SK-N-DZ (cell line): ENCODE data around the gene ARHGAP4.
A peak's percentile ranks its signal among the peaks of the same experiment; 100 is the strongest.

ENCODE experiments used
- DNase-seq: peaks from one replicate; pipeline ENCODE4 v3.0.0-alpha.2; 2015; ENCODE audit warnings: low spot score

The ARHGAP4 gene

GRCh38 chrX:153882086-153882498 is 44.0 kb downstream of the ARHGAP4 start:
- DNase-seq = no peak

GRCh38 chrX:153881281-153881680 is 44.8 kb downstream of the ARHGAP4 start:
- DNase-seq = no peak

DNA sequence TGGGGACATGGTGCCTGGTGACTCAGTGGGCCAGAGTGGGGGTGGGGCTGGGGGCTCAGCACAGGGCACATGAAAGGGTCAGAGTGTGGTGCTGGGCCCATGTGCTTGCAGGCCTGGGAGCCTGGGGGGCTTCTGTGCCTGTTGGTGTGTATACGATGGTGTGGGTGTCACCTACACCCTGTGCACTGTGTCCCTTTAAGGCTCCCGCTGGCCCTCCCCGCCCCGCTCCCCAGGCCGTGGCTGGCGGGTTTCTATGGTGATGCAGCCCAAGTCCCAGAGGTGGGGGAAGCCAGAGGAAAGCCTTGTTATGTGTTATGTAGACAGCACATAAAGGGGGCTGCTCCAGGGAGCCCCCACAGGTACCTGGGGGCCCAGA is 45.6 kb downstream of the ARHGAP4 start:
- DNase-seq = no peak

DNA sequence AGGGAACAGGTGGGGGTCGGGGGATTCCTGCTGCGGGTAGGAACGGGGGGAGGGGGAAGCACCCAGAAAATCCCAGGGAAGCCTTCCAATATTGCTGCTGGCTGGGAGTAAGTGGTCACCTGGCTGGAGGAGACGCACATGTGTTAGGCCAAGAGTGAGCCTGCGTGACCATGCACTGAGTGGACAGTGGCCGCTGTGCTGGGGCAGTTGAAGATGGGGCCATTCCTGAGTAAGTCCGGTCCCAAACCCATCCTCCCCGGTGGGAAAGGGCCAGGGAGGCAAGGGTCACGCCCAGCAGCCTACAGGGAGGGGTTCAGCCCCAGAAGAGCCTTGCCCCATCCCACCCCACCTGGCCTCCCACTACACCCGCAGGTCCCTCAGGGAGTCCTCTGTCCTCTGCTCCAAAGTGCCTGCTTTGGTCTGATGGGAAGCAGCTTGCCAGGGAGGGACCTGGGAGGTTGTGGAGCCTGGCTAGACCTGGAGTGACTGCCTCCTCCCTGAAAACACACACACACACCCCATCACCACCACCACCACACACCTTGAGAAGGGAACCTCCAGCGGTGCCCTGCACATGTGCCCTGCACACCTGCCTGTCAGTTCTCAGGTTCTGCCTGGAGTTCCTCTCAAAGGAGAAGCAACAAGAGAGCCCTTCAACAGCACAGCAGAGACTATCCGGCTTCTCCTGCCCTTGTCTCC is 46.2 kb downstream of the ARHGAP4 start:
- no peak for DNase-seq

DNA sequence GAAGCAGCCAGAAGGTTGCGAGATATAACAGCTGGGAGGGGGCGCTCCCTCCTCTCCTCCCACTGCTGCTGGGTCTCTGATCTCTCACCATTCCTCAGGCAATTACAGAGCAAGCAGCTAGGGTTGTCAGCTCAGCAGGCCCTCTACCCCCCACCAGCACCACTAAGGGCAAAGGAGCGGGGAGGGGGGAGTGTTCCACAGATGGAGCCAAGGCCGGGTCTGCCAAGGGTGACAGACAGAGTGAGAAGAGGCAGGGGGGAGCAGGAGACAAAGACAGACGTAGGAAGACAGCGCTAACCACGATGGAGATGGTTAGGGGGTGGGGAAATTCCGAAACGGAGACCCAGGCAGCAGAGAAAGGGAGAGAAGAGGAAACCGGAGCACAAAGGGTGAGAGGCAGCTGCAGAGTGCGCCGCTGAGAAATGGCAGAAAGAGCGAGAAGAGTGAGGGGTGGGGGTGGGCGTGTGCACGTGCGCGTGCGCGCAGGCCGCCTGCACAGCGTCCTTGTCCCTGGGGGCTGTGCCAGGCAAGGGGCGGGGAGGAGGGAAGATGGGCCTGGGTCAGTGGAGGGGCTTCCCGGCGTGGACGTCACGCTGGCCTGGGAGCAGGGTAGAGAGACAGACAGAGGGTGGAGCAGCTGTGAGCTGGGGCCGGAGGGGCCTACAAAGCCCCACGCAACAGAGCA is 47.0 kb downstream of the ARHGAP4 start:
- peak; percentile 75 for DNase-seq

DNA sequence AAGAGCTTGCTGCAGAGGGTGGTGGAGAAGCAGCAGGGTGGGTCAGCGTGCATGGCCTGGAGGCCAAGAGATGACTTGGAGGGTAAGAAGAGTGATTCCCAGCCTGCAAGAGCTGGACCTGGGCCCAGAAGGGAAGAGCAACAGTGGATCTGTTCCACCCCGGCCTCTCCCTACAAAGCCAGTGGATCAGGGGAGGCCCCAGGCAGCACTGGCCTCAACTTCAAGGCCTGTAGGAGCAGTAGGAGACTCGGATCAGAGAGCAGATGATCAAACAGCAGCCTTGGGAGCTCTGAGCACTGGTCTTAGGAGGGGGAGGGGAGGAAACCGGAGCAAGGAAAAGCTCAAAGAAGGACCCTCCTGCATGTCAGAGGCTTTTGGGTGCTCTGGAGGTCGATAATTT is 47.7 kb downstream of the ARHGAP4 start:
- no peak for DNase-seq

DNA sequence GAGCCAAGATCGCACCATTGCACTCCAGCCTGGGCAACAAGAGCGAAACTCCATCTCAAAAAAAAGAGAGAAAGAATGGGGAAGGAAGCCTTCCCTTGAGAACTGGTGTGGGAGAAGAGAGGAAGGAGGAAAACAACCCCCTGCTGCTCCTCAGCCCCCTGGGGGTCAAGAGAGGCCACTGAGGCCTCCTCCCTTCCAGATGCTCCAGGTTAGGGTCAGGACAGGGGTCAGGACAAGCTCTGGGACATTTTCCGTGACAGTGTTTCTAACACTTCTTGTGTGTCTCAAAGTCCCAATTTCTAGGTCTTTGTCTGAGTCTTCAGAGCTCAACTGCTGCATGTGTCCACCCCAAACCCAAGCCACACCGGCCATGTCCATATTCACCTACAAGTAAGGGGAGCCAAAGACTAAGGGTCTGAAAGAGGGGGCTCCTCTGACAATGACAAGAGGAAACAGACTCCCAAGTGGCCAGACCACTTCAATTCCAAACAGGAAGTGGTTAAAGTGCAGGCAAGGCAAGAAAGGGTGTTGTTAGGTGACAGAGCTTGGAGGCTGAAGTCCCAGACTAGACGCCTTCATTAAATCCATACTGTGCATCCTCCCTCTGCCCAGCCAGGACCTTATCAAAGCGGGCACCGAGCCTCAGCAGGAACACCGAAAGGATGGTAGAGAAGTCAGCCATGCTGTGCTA is 48.3 kb downstream of the ARHGAP4 start:
- no peak for DNase-seq

DNA sequence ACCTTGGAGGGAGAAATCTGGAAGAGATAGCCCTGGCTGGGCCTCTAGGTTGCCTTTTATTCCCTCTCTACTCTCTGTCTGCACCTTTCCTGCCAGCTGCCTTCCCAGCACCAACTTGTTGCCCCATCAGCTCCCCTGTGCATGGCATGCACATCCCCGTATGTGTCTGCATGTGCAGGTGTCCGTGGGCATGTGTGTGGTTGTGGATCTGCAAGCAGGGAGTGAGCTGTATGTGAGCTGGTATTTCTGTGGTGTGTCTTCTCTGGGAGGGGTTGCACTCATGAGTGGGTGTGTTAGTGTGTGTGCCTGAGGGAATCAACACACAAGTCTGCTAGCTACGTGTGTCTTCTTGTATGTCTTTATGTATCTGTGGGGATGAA is 50.0 kb downstream of the ARHGAP4 start:
- no peak for DNase-seq

- no peak for DNase-seq
Measured at GRCh38 chrX:153875391-153876111, 50.5 kb downstream of the ARHGAP4 start.

GRCh38 chrX:153874366-153875125 is 51.5 kb downstream of the ARHGAP4 start:
- no peak for DNase-seq

GRCh38 chrX:153874085-153874365 is 52.0 kb downstream of the ARHGAP4 start:
- no peak for DNase-seq

- peak; percentile 94 for DNase-seq
Measured at GRCh38 chrX:153873282-153874084, 52.6 kb downstream of the ARHGAP4 start.

DNA sequence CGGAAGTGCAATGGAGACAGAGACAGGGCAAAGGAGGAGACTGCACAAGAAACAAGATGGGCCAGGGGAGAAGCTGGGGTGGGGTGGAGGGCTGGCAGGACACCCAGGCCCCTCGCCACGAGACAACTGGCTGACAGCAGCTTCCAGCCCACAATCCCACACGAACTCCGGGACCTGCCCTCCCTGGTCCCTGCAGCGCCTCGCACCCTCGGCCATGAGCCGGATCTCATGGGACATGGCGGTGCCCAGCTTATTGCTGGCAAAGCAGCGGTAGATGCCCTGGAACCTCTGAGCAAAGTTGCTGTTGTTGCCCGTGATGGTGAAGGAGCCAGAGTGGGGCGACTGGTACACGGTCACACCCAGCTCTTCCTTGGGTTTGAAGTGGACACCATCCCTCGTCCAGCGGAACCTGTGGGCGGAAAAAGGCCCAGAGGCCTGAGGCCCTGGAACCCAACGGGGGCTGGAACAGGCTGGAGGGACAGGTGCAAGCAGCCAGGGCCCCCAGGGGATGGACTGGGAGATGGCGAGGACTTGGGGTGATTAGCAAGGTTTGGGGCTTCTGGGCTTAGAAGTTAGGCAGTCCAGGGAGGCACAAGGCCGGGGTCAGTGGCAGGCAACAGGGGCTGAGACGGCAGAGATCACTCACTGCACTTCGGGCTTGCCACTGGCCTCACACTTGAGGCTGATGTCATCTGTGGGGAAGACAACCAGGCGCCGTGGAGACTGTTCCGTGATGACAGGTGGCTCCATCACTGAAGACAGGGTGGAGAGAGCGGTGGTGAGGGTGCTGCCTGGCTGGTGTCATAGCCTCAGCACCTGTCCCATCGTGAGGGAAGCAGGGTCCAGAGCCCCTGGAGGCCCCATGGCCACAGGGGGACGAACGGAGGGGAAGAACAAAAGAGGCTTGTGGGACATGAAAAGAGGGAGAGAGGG is 53.9 kb downstream of the ARHGAP4 start:
- peak; percentile 54 for DNase-seq

DNA sequence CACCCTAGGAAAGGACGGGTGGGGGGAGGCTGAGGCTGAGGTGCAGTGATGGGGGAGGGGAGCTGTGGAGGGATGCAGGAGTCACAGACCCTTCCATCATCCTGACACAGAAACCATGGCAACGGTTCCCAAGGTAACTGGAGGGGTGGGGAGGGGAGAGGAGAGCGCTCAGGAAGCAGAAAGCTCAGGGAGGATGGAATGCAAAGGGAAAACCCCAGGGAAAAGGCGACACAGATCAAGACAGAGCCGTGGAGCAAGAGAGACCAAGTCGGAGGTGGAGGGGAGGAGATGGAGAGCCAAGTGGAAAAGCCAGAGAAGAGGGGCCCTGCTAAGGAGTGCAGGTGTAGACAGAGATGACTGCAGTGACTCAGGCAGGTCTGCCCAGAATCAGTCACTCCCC is 54.6 kb downstream of the ARHGAP4 start:
- DNase-seq = peak; percentile 87

DNA sequence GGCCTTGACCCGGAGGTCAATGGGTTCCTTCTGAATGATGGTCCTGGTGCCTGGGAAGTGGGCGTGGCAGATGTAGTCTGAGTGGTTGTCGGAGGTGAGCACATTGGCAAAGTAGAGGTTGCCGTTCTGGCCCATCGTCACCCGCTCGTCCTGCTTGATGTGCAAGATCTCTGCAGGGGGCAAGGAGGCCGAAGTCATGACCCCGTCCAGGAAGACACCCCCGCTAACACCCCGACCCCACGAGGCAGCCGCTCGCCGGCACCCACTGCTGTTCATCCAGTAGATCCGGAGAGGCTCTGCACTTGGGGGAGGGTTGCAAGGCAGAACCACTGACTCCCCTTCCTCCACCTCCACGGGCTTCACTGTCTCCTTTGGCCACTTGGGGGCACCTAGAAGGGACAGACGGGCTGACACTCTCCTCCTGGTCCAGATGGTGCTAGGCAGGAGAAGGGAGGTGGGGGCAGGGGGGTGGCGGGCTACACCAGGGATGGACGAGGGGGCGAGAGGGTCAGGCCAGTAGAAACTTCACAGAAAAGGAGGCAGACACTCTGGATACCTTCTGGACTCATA is 55.2 kb downstream of the ARHGAP4 start:
- no peak for DNase-seq

DNA sequence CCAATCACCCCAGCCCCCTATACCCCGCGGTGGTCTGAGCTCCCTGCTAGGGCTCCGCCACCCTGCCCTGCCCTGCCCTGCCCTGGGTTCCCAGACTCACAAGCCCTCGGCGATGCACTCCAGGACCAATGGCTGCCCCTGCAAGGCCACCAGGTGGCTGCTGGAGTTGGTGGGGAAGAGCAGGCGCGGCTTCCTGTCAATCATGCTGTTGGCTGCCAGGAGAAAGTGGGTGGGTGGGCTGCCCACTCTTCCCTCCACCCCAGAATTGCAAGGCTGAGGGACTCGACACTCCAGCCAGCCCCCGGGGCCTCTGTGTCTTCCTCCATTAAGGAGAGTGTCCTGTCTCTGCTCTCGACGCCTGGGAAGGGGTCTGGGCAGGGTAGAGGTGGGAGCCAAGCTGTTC is 55.8 kb downstream of the ARHGAP4 start:
- no peak for DNase-seq

DNA sequence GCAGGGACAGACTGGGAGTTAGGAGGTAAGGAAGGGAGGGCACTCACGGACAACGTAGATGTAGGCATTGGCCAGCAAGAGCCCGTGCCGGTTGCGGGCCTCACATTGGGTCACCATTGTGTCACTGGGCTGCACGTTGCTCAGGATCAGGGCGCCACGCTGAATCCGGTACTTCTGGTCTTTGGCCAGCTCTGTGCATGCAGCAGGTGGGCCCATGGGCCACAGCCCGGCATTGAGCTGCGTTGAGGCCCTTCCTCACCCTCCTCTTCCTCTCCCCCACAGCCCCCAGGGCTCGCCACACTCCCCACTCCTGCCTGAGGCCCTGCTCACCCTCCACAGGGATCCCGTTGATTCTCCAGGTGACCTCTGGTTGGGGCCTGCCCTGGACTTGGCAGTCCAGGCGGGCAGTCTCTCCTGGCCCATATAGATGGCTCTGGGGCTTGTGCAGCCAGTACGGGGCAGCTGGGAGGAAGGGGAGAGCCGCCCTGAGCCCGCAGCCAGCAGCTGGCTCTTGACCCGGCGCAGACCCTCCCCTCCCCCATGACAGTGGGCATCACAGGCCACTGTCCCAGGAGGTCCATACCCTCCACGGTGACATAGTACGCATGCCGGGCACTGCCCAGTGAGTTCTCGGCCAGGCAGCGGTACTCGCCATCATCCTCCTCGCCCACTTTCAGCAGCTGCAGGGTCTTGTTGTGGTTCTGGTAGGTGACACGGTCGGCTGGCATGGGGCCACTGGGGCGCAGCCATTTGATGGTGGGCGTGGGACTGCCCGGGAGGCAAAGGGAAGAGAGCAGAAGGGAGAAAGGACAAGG is 56.4 kb downstream of the ARHGAP4 start:
- DNase-seq = no peak
